Mesendoderm (in vitro differentiated cells): ENCODE measurements around the gene HOXA10.

Experiments
- DNase-seq: peaks from one replicate; pipeline ENCODE4 v3.0.0; 2013
- H2AK5ac ChIP-seq: 2 replicates; pipeline ENCODE4 v1.6.1; 2013; ENCODE audit warnings: low read length, inconsistent platforms
- H2BK120ac ChIP-seq: 2 replicates; pipeline ENCODE4 v1.6.1; 2013; ENCODE audit warnings: low read depth, mild to moderate bottlenecking, low read length, moderate library complexity, mixed read lengths
- H2BK15ac ChIP-seq: replicated peaks from 2 replicates; pipeline ENCODE4 v1.6.1; 2013; ENCODE audit warnings: low read depth, mild to moderate bottlenecking, moderate library complexity
- H2BK5ac ChIP-seq: 2 replicates; pipeline ENCODE4 v1.6.1; 2013; ENCODE audit warnings: low read length, inconsistent platforms
- H3K18ac ChIP-seq: 2 replicates; pipeline ENCODE4 v1.6.1; 2013; ENCODE audit warnings: mild to moderate bottlenecking, low read length, mixed read lengths
- H3K23ac ChIP-seq: one replicate; pipeline ENCODE4 v1.6.1; 2013; ENCODE audit warnings: low read length
- H3K27ac ChIP-seq: 2 replicates; pipeline ENCODE4 v1.5.1; 2013; ENCODE audit warnings: low read depth, mild to moderate bottlenecking, inconsistent platforms, low read length, moderate library complexity
- H3K27me3 ChIP-seq: 2 replicates; pipeline ENCODE4 v1.6.1; 2013; ENCODE audit warnings: low read length, control low read depth, mild to moderate bottlenecking, inconsistent platforms; ENCODE audit not compliant: insufficient read depth, poor library complexity
- H3K36me3 ChIP-seq: 2 replicates; pipeline ENCODE4 v1.6.1; 2013; ENCODE audit warnings: low read length, inconsistent platforms; ENCODE audit not compliant: control insufficient read depth, insufficient read depth
- H3K4ac ChIP-seq: one replicate; pipeline ENCODE4 v1.6.1; 2013; ENCODE audit warnings: low read depth, mild to moderate bottlenecking, low read length, moderate library complexity
- H3K4me1 ChIP-seq: 2 replicates; pipeline ENCODE4 v1.6.1; 2013; ENCODE audit warnings: low read depth, low read length, inconsistent platforms; ENCODE audit not compliant: control insufficient read depth
- H3K4me2 ChIP-seq: 2 replicates; pipeline ENCODE4 v1.6.1; 2013; ENCODE audit warnings: low read length
- H3K4me3 ChIP-seq: 2 replicates; pipeline ENCODE4 v1.5.1; 2013; ENCODE audit warnings: mild to moderate bottlenecking, low read length
- H3K56ac ChIP-seq: one replicate; pipeline ENCODE4 v1.6.1; 2013; ENCODE audit warnings: low read length
- H3K79me1 ChIP-seq: 2 replicates; pipeline ENCODE4 v1.6.1; 2013; ENCODE audit warnings: low read length, inconsistent platforms
- H3K79me2 ChIP-seq: 2 replicates; pipeline ENCODE4 v1.6.1; 2013; ENCODE audit warnings: mild to moderate bottlenecking, low read length; ENCODE audit not compliant: control insufficient read depth, insufficient read depth
- H3K9ac ChIP-seq: 2 replicates; pipeline ENCODE4 v1.6.1; 2013; ENCODE audit warnings: low read length, inconsistent platforms
- H4K5ac ChIP-seq: one replicate; pipeline ENCODE4 v1.6.1; 2013; ENCODE audit warnings: low read length
- H4K8ac ChIP-seq: one replicate; pipeline ENCODE4 v1.6.1; 2013; ENCODE audit warnings: low read depth, mild to moderate bottlenecking, control low read depth, low read length, moderate library complexity
- WGBS: extraction: QIAGEN DNeasy Blood & Tissue Kit; methylation state at CpG from one replicate; pipeline ENCODE4 v1.1.7; 2013; ENCODE audit warnings: low lambda C conversion rate, missing lambda C conversion rate; ENCODE audit not compliant: insufficient coverage; ENCODE audit errors: extremely low coverage; 5-methylcytosine and 5-hydroxymethylcytosine counted together

Gene HOXA10

DNA sequence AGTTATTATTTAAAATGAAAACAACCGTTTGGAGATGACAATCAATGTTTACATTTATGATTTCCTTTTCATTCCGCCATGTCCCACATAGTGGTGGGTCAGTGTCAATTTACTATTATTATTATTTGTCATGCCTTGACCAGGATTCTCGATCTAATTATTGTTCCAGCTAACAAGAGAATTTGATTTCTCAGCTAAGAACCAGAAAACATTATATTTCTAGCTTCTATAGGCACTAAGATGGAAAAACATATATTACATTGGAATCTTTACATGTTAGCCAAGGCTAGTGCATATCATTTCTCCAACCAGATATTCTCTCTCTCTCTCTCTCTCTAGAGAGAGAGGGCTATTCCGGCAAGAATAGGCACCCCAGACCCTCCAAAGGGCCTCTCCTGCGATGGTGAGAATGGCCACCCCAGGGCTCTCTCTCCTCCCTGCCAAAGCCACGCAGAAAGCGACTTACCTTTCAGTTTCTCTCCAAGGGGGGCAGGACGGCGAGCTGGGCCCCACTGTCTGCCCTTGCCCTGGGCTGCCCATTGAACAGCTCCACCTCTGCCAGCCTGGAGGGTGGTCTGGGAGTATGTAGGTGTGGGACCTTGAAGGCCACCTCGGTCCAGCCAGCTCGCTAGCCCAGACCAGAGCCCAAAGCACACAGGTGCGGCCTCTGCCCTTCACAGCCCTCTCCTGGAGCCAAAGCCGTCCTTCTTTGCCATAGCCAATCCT, 24.1 kb downstream of the HOXA10 start:
- no peak overlapping the region for H3K4me3 ChIP-seq

DNA sequence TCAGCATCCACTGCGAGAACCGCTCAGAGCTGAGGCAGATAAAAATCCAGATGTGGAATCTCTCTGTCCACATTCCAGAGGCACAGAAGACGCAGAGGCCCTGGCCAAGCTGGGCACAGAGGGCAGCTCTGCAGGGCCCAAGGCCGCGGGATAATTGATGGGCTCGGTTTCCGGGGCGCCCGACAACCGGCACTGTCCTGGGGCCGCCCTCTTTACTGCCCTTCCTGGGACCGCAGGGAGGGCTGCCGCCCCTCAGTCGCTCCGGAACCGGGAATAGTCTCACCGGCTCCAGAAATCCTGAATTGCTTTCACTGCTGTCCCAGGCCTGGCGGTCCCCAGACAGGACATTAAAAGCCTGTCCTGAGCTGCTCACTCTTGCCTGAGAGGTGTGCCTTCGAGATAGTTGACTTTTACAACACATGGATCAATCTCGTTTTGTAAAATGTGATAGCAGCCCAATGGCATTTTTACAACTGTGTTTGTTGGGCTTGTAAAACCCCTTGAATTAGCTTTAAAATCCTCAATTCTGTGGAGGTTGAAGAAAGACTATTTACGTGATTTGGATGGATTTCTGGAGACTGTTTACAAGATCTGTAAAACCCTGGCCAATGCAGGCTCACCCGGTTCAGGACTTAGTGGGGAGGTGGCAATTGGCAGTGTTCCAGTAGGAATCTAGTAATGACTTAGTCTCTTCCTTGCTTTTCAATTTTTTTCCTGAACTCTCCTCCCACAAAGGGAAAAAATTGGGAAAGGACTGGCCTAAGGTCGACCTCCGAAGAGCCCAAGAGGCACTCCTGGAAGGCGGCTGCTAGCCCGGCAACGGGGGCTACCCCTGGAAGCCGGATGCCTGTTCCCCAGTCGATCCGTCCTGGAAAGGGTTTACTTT, 25.1 kb downstream of the HOXA10 start:
- Histone ChIP-seq H3K4me2 (no peak overlapping the region), H3K36me3 (no peaks in the 10 kb centered on the region), H3K23ac (no peak overlapping the region), H3K18ac (no peak overlapping the region), H3K9ac (no peak overlapping the region), H3K4me1 (no peaks in the 10 kb centered on the region), H3K56ac (no peak overlapping the region), H4K8ac (no peak overlapping the region), H3K4me3 (no peak overlapping the region), H3K79me1 (no peaks in the 10 kb centered on the region), H3K27me3 (peaks cover 89% of the 10 kb centered on the region), H2BK120ac (no peak overlapping the region), H3K79me2 (no peaks in the 10 kb centered on the region), H2BK15ac (no peak overlapping the region), H2BK5ac (no peak overlapping the region), H4K5ac (no peak overlapping the region), H3K4ac (no peak overlapping the region), H2AK5ac (no peak overlapping the region), H3K27ac (no peak overlapping the region)
- no peak for DNase-seq
- no CpG with 5 or more reads among the region's 30 CpGs for WGBS

More for the DNA sequence above, 24.1 kb downstream of the HOXA10 start:
- H2BK5ac ChIP-seq = no peak overlapping the region
- H2AK5ac ChIP-seq = no peak overlapping the region
- no peaks in the 10 kb centered on the region for H3K79me1 ChIP-seq
- no peak overlapping the region for H3K4ac ChIP-seq
- H3K4me2 ChIP-seq = no peak overlapping the region
- no peak overlapping the region for H3K27ac ChIP-seq
- H3K18ac ChIP-seq = no peak overlapping the region
- no peak overlapping the region for H4K5ac ChIP-seq
- H3K23ac ChIP-seq = no peak overlapping the region
- no peak overlapping the region for H3K9ac ChIP-seq
- no peak overlapping the region for H2BK120ac ChIP-seq
- no peaks in the 10 kb centered on the region for H3K79me2 ChIP-seq
- DNase-seq = no peak
- no peak overlapping the region for H3K56ac ChIP-seq
- H3K4me1 ChIP-seq = no peaks in the 10 kb centered on the region
- WGBS = no CpG with 5 or more reads among the region's 13 CpGs
- no peaks in the 10 kb centered on the region for H3K36me3 ChIP-seq
- no peak overlapping the region for H2BK15ac ChIP-seq
- H3K27me3 ChIP-seq = peaks cover 89% of the 10 kb centered on the region
- no peak overlapping the region for H4K8ac ChIP-seq

DNA sequence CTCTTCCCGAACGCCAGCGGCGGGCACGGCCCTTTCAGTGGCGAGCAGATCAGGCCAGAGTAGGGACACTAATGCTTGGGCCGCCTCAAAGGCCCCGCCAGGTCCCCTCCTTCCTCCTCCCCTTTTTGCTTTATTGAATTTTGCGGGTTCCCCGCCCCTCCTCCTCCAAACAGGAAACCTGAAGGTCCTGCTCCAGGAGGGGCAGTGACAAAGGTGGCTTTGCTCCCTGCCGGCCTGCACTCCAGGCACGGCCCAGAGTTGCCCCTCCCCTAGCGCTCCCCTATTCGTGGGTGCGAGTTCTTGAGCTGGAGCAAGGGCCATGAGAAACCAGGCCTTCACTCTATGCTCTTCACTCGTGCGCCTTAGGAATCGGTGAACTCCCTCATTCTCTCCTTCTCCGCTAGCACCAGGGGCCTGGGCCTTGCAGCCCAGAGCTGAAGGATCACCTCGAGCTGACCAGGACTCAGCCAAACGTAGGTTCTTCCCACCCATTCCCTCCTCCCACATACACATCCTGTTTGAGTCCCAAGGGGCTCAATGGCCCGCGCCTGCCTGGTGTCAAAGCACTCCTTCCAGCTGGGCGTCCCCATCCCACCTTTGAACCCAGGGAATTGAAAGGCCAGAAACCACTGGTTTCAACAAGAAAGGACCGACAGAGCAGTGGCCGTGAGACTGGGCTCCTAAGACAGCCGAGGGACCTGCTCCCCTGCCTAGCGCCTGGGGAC, 25.9 kb downstream of the HOXA10 start:
- Histone ChIP-seq H2BK5ac (no peak overlapping the region), H3K4me2 (no peak overlapping the region), H4K5ac (no peak overlapping the region), H2BK15ac (no peak overlapping the region), H4K8ac (no peak overlapping the region), H3K79me2 (no peaks in the 10 kb centered on the region), H3K56ac (no peak overlapping the region), H3K27me3 (peaks cover 83% of the 10 kb centered on the region), H3K4me1 (no peaks in the 10 kb centered on the region), H3K27ac (no peak overlapping the region), H2BK120ac (no peak overlapping the region), H3K79me1 (no peaks in the 10 kb centered on the region), H3K4ac (no peak overlapping the region), H3K23ac (no peak overlapping the region), H3K18ac (no peak overlapping the region), H3K36me3 (no peaks in the 10 kb centered on the region), H2AK5ac (no peak overlapping the region), H3K9ac (no peak overlapping the region), H3K4me3 (no peak overlapping the region)
- no CpG with 5 or more reads among the region's 28 CpGs for WGBS
- DNase-seq = no peak

DNA sequence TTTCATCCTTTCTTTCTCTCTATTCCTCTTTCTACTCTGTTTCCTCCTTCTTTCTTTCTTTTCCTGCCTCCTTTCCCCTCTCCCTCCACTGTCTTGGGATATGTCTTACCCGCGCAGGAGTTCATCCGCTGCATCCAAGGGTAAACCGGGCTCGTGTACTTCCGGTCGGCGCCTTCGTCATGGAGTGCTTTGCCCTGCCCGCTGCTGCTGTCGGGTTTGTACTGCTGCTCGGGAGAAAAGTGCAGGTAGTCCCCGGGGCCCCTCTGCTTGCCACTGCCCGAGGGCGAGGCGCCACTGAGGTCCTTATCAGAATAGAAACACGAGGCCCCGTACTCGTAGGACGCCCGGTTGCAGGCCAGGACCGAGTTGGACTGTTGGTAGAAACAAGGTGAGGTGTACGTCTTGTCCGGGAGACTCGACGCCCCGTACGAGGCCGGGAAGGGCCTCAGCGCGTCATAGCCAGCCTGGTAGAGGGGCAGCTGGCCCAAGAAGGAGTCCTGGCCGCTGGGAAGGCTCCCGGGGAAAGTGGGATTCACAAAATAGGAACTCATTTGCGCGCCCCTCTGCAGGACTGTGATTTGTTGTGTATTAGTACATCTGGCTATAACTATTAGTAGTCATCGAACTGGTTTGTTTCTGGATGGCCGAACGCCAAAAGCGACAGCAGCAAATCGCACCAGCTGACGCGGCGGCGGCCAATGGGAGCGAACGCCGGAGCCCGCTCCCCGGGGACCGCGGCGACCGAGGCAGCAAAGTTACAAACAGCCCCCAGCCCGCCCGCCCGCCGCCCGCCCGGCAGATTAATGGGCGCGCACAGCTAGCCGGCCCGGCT, 26.7 kb downstream of the HOXA10 start, which contains the start of gene HOXA6:
HOXA6 (minus strand) TSS at position 576 of the 832 bp plus-strand sequence; CDS start at position 551, 25 bp downstream.
- Histone ChIP-seq H3K27me3 (peaks cover 82% of the 10 kb centered on the region), H2BK15ac (no peak within 1 kb of the TSS), H3K27ac (no peak within 1 kb of the TSS), H2BK120ac (no peak within 1 kb of the TSS), H3K56ac (no peak within 1 kb of the TSS), H3K4me3 (no peak within 1 kb of the TSS), H3K4me2 (peak within 1 kb of the TSS; percentile 7), H3K36me3 (no peaks in the 10 kb centered on the region), H3K23ac (no peak within 1 kb of the TSS), H3K79me2 (no peaks in the 10 kb centered on the region), H2BK5ac (no peak within 1 kb of the TSS), H2AK5ac (no peak within 1 kb of the TSS), H3K4ac (no peak within 1 kb of the TSS), H4K5ac (no peak within 1 kb of the TSS), H3K79me1 (no peaks in the 10 kb centered on the region), H3K18ac (no peak within 1 kb of the TSS), H4K8ac (no peak within 1 kb of the TSS), H3K9ac (no peak within 1 kb of the TSS), H3K4me1 (no peaks in the 10 kb centered on the region)
- no peak for DNase-seq
- WGBS = no CpG with 5 or more reads among the region's 63 CpGs

DNA sequence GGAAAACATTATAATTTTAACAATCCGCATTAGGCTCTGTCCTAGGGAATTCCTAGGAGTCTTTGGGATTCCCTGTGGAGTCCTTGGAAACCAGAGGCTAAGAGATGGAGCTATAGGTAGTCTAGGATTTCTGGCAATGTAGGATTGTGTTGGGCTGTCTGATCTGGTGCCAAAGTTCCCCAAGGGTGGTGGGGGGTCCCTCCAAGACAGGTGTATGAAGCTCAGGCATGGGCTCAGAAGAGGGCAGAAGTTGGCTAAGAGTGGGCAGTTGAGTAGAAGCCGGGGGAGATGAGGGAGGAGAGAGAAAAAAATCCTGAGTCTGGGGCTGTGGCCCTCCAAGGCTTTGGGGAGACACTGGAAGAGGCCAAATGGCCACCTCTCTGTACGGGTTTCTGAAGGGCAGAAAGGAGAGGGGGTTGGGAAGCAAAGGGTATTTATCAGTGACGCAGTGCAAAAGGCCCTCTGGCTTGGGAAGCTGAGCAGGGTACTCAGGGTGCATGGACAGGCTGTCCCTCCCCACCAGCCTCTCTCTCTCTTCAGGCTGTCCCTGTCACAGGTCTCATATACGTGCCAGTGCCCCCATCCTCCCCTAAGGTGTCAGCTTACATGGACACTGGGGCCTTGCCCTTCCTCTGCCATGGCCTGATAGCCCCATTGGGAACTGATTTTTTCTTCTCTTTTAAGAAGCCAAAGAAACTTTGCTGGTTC, 27.5 kb downstream of the HOXA10 start:
- no CpG with 5 or more reads among the region's 5 CpGs for WGBS
- DNase-seq = no peak

More for the DNA sequence above, 27.5 kb downstream of the HOXA10 start:
- H3K27ac ChIP-seq = no peak overlapping the region
- no peak overlapping the region for H3K23ac ChIP-seq
- no peak overlapping the region for H3K4ac ChIP-seq
- no peaks in the 10 kb centered on the region for H3K79me1 ChIP-seq
- no peaks in the 10 kb centered on the region for H3K4me1 ChIP-seq
- H4K8ac ChIP-seq = no peak overlapping the region
- no peaks in the 10 kb centered on the region for H3K36me3 ChIP-seq
- H3K27me3 ChIP-seq = peaks cover 83% of the 10 kb centered on the region
- no peak overlapping the region for H3K56ac ChIP-seq
- H3K4me2 ChIP-seq = no peak overlapping the region
- no peak overlapping the region for H3K4me3 ChIP-seq
- no peak overlapping the region for H3K9ac ChIP-seq
- H2BK15ac ChIP-seq = no peak overlapping the region
- H3K79me2 ChIP-seq = no peaks in the 10 kb centered on the region
- no peak overlapping the region for H4K5ac ChIP-seq
- H2AK5ac ChIP-seq = no peak overlapping the region
- H2BK5ac ChIP-seq = no peak overlapping the region
- H3K18ac ChIP-seq = no peak overlapping the region
- H2BK120ac ChIP-seq = no peak overlapping the region
